ENCODE results near the gene RAD51C.

GRCh38 chr17:58759522-58759921 lies 67.1 kb downstream of the RAD51C start:
- TF ChIP-seq CTCF (conservative IDR thresholded peaks at IDR 0.05 in 1 of 2, IDR thresholded peaks at IDR 0.05 in 1 of 2; ENCODE audit: low read depth in 1 of 2, low read length in 2 of 2) (no peak), EZH2 (IDR thresholded peaks at IDR 0.05; ENCODE audit: low read length, missing control alignments) (no peak)
